HG02938 (cell line): Measurements from ENCODE around the gene PCDH19.

Source experiments
- ATAC-seq: cut with Tn5 transposase; IDR thresholded peaks from one replicate; pipeline ENCODE4 v1.9.1; 2021; ENCODE audit warnings: mild to moderate bottlenecking, moderate library complexity; ENCODE audit not compliant: unreplicated experiment

The PCDH19 gene

DNA sequence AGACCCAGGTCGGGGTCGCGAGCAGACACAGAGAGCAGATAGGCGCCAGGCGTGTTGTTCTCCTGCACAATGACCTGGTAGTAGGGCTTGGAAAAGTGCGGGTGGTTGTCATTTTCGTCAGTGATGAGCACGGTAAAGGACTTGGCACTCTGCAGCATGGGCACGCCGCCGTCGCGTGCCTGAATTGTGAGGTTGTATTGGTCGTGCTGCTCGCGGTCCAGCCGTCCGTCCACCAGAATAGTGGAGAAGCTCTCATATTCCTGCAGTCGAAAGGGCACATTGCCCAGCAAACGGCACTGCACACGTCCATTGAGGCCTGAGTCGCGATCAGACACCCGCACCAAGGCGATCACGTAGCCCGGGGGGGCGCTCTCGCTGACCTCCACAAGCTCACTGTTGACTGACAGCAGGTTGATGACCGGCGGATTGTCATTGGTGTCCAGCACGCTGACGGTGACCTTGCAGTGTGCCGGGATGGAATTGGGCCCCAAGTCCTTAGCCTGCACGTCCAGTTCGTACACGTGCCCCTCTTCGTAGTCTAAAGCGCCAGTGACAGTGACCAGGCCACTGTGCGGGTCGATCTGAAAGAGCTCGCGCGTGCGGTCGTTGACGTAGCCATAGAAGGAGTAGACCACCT lies 2.8 kb downstream of the PCDH19 start:
- no peak for ATAC-seq

DNA sequence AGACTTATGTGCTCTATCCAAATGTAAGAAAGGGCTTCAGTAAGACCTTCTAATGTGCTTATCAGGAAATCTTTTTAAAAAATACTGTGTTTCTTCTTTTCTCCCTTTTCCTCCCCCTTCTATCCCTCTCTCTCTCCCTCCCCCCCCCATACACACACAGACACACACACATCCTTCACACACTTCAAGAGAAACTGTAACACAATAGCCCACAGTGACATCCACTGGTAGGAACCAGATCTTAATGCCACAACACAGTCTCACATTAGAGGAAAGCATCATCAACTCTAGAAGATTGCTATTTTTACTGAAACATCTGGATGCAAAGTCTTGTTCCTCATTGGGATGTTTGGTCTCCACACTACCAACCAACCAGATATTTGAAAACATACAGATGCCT lies 4.6 kb downstream of the PCDH19 start:
- no peak for ATAC-seq

DNA sequence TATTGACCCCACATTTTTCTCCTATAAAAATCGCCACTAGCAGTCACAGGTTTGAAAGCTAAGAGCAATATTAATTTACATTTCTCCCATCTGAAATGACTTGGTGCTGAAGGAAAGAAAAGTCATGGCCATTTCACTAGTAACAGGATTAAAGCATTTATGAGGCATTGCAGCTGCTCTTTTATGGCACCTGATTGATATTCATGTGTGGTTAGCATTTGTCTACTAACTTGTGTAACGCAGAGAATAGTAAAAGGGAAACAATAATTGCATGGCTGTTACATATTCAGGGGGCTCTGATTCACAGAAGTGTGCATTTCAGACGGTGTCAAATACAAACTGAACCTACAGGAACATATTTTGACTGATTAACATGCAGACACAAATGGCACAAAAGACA lies 5.2 kb downstream of the PCDH19 start:
- ATAC-seq, result no peak

DNA sequence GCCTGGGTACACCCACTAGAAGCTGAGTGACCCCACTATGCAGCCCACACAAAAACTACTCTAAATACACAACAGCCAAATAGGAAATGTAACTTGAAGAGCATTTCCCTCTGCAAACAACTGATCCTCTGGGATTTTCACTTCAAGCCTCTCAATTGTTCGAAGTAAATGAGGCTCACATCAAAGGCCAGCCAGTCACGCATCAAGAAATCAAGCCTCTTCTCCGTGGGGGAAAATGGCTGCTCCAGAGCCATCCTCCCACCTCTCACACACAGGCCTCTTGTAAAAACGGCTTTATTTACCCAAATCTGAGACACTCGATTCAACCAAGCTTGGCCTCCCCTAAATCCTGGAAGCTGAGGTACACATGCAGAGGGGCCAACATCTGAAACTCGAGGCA lies 14.3 kb downstream of the PCDH19 start:
- no peak for ATAC-seq

DNA sequence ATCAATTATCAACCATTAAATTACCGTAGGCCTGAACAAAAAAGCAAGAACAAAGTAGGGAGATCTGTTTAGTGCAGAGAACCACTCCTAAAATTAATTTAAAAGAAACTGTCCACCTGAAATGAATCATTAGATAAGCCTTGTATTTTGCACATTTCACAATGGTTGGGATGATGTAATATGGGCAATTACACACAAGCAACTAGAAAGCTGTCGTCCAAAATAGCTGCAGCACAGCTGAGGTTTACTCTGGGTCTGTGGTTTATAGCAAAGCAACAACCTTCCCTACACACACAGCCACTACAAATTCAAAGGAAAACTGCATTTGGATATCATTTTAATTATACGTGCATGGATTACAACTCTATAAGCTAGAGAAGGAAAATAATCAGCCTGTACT lies 28.5 kb downstream of the PCDH19 start:
- ATAC-seq, result no peak

DNA sequence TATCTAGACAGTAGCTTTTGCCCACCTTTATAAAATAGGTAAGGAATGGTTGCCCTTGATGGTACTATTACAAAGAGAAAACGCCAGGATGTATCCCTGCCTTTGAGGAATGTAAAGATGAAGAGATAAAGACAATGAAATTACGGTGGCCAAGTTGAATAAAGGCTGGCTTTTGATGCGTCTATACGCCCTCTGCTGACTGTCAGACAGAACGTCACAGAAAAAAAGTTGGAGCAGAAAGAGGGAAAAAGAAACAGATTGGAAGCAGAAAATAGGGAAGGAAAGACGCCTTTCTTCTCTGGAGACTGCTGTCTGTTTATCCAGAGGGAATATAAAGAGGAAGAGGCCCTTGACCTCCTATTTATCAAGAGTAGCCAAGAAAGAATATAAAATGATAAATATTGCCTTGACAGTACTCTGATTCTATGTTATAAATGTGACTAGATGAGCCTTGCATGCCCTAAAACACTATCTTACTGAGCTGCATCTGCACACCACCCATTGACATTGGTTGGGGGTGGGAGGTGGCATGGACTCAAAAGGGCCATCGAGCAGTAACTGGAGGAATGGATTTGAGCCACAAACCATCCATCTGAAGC lies 30.6 kb downstream of the PCDH19 start:
- no peak for ATAC-seq

DNA sequence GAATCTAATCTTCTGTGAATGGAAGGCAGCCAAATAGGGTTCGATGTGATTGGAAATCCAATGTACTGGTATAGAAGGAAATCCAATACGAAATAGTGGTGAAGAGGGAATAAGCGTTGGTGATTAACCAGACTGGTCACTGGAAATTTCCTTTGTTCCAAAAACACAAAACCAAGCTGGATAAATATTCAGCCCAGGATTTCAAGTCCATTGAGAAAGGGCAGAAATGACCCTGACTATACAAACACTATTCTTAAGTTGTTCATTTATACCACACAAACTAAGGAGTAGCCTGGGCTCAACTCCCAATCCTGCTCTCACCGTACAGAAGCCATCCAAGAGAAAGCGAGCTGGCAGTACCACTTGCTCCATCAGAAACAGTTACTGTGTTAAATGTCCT lies 32.2 kb downstream of the PCDH19 start:
- no peak for ATAC-seq

DNA sequence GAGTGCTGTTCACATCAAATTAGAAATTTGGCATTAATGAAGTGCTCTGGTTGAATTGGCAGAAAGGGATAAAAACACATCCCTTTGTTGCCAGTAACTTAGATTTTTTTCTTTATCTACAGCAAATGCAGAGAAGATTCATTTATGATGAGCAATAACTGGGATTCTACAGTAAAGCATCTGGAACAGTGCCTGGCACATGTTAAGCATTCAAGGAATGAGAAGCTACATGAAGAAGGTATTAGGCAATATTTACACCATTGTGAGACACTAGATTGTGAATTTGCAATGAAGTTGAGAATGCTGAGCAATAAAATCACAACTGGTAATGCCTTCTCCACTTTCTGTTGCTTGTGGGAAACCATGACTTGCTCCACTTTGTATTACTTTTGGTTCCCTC lies 33.5 kb downstream of the PCDH19 start:
- no peak for ATAC-seq

DNA sequence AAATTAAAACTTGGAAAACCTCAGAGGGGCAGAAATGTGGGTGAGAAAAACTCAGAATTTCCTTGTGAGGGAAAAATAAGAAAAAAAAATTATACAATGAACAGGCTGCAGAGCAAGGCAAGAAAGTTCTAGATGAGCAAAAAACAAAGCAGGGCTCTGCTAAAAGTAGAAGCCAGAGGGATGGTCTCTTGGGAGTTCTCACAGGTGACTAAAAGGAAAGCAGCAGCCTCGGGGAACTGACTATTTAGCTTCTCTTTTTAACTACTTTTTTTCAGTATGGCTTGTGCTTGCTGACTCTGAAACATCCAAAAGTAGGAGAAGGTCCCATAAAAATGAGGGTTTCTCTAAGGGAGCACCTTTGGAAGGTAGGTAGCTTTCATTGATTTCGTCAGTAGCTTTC lies 36.4 kb downstream of the PCDH19 start:
- no peak for ATAC-seq

DNA sequence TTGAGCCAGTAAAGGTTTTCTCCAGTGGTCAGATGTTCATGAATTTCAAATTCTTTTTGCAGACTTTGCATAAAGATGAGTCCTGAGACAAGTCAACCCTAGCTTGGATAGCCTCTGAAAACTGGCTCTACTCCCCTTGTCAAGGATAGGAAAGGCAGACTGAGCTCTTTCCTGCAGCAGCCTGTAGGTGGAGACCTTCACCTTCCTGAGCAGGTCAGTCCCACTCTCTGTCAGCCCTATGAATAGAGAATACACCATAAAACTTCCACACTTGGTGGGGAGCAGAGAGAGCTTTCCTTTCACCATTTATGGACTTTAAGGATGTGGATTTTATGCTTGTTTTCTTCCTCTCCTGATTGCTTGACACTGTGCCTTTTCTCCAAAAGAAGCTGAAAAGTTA lies 41.9 kb downstream of the PCDH19 start:
- no peak for ATAC-seq

DNA sequence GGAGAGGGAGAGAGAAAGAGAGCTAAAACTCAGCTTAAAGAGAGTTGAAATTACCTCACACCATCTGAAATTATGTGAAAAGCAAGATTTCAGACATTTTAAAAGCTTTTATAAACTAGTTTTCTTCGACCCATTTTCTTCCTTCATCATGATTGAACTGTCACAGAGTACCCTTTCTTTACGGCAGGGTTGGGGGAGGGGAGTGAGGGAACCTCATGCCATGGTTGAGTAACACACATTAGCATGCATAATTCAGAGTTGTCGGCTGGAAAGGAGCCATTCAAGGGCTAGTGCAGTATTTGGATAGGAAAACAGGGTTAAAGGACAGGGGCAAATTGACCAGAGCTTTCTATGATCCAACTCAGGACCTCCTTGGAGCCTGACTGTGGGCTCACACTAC lies 46.2 kb downstream of the PCDH19 start:
- no peak for ATAC-seq

DNA sequence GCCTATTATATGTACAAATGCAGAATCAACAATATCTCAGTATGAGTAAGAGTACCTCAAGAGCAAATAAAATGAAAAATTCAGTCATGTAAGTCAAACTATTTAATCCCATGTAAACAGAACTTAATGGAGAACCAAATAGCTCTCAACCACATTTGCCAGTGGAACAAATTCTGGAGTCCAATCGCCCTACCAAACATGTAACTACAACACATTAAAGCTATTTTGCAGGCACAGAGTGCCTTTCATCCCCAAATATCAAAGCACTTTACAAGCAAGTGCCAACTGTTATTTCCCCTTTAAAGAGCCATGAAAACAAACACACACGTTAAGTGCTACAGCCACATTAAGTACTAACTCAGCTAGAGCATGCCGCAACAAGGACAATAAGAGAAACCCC lies 51.3 kb downstream of the PCDH19 start:
- ATAC-seq, result no peak

DNA sequence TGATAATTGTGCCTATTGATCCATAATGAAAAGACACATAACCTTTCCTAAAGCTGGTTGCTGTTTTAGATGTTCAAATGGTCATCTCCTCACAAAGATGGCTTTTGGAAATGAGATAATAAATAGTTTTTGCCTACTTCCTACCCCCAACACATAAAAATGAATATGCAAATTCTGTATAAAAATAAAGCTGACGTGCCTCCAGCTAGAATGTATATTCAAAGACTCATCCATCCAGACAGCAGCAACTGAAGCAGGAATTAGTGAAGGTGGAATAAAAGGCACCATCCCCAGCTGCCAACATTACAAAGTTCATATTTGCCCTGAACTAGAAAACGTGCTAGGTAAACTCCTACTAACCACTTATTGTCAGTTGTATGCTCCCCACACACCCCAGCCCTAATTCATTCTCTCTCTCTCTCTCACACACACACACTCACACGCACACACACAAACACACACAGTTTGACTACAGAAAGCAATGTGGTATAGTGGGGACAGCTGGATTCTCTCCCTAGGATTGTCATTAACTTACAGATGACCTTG lies 53.6 kb downstream of the PCDH19 start:
- ATAC-seq, result no peak

DNA sequence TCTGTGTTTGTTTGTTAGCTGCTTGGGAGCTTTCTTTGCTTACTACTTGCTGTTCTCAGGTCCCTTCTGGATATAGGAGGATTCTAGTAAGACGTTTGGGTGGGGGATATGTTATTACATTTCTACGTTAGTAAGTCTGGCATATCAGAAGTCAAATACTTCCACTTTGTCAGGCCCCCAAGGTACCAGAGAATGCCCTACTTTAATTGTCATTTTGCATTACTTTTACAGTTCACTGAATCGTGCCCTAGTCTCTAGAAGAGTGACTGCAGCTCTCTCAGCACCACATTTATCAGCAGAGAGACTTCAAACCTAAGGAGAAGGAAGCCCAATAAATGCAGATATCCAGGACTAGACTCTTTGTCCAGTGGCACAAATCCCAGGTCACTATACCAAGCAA lies 54.4 kb downstream of the PCDH19 start:
- no peak for ATAC-seq

DNA sequence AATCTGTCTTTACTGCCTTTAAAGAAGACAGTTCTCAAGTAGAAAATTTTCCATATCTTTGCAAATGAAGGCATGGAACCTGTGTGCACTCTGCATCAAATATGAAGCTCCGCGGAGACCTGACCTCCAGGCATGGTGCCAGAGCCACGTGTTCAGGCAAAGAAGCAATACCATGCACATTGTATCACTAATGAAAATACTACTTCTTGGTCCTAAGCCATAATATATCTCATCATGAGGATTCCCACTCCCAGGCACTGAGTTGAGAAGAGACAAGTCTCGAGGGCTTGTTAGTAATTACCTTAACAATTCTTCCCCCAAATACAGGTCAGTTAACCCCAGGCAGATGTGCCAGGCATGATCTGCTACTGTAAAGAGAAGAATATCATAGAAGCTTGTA lies 56.7 kb downstream of the PCDH19 start:
- no peak for ATAC-seq

DNA sequence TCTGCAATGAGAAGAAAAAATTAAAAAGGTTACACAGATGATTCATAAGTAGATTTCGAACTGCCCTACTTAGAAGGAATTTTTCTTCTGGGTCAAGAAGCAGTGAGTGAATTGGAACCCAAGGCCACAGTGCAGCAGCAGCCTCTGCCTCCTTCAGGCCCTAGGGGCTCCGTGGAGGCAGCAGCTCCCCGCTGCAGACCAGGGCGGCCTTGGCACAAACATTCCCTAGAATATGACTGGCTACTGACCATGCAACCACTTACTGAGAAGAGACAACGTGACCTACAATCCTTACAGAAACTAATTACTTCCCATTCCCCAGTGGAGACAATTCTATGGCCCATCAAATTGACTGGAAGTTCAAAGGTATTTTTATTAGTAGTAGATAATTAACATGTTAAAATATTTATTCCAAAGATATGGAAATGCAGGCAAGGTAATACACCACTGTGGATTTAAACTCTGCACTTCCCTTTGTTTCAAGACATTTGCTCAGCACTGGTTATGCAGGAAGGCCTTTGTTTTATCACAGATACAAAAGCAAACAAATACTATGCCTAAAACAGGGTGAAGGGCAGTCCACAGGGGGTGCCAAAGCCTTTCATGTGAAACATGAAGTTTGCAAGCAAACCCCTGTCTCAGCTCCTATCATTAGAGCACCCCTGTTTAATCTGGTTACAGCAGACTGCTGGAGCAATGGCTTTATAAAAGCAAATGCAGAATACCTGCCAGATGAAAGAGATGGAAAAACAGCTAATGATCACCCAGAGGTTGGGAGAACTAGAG lies 59.2 kb downstream of the PCDH19 start:
- no peak for ATAC-seq

DNA sequence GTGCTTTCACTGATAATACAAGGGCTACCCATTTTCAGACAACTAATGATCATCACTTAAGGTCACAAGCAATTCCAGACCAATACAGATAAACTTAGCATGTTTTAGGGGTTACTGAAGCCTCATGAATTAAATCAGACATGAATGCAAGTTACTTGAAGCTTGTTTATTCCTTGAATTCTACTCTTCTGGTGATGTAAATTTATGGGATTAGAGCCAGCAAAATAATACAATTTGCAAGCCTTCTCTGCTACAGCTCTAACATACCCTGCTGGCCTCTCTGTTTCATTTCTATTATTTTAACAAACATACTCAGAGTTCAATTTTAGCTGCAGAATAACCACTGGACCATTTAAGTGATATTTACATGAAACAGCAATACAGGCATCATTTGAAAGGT lies 60.7 kb downstream of the PCDH19 start:
- no peak for ATAC-seq

DNA sequence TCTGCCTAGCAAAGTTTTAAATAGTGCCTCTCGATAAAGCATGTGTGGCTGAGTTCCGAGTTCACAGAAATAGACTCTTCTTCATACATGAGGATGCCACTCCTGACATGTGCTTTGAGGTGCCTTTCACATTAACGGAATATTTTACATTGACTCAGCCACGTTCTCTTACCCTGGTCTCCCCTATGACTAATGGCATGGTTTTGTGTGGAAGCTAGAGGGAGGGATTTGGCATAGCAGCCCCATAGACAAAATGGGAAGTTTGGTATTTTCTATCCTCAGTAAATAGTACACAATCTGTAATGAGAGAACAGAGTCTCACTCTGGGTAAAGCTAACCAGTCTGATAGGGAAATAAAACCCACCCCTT lies 68.9 kb downstream of the PCDH19 start:
- ATAC-seq, result no peak

DNA sequence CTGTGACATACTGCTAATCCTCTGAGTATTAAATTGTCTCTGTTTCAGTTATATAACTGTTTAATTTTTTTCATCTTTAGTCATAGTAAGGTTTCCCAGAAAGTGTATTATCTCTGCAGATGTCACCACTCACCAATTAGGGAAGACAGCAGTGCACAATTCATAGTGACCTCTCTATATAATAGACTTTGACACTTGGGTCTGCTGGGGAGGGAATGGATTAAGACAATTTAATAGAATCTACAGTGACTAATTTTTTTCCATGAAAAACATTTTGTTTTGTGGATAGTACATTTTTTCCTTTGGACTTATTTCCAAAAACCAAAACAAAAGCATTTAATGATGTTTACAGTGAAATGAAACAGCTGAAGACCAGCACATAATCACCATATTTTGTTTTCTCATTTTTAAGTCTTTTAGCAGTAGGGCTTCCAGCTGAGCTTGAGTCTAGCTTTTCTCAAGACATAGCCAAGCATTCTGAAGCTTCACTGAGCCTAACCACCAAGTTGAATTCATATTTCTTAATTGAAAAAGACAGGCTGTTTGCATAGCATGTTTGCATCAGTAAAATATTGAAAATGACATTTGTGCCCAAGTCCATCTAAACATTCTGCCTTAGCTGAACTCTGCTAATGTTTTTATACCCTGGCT lies 69.5 kb downstream of the PCDH19 start:
- ATAC-seq, result no peak

DNA sequence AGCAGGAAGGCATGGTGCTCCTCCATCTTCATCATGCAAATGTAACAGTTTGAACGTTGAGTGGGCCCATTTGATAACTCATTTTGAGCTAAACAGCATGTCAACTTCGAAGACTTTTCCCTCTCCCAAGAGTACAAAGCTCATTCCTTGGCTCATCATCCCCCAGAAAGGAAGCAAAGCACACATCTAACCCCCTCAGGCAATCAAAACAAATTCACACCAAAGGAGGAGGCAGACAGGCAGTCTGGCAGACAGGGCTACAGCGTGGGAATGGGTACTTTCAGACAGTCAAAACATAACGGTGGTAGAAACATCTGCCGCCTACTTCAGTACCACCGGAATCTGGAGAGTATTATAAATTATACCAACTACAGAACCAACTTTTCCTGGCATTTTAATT lies 81.7 kb downstream of the PCDH19 start:
- no peak for ATAC-seq

DNA sequence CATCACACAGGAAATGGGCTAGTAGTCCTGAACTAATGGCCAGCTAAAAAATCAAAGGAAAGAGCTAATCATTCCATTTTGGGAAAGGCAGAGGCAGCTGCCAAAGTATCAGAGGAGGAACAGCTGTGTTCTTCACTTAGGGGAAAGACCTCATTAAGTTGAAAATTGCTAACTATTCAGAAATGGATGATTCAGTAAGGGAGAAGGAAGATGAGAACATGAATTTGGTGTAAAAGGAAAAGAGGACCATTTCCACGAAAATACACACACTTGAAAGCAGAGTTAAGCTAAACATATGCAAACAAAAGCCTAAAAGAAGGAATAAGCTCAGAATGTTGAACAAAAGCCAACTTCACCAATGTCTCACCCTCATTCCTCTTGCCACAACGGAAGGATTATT lies 90.4 kb downstream of the PCDH19 start:
- no peak for ATAC-seq

DNA sequence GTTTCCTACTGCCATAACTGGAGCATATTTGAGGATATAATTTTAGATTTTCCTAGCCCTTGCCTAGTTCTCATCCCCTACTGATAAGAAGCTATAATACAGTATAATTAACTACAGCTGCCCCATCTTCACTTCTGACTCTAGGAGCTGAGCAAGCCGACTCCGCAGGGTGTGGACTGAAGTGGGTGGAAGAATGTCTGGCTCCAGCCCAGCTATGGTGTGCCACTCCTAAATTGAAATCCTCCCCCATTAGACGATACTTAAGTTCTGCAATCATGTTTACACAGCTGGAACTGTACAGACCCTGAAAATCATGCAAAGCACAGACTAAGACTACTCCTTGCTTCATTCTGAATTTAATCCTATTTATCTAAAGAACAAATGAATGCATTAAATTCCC lies 93.1 kb downstream of the PCDH19 start:
- no peak for ATAC-seq
